ENCODE results near the gene SYNGAP1. TPM values are rescaled to one million over a fixed set of nuclear protein-coding genes. Genes with fewer than 3 reads are reported as not detected.

Gene SYNGAP1
- total RNA-seq, 2 donors from 2014 or later: 5.4 to 5.6 TPM

DNA sequence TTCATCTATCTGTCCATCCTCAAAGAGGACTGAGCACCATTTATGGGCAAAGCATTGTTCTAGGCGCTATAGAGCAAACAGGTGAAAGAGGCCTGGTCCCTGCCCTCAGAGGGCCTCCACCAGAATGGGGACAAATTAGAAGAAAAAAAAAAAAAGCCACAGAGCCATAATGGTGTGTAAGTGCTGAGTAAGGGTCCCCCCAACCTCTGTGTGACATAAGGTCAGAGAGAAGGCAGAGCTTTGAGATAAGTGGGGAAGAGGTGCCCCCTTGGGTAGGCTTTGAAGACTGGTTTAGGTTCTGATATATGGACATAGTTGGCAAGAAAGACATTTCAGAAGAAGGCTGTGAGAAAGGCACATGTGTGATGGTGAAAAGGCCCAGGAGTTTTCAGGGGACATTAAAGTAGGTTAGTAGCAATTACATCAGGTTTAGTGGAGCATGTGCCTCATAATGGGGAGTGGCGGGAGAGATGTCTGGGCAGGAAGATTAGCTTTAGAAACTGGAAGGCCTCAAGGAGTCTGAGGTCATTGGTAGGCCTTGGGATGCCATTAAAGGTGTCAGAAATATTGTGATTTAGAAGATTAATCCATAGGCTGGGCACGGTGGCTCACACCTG lies 19.2 kb downstream of the SYNGAP1 start:
- Histone ChIP-seq H3K4me1 (no peaks in the 10 kb centered on the region), H3K27me3 (no peaks in the 10 kb centered on the region), H3K9me3 (no peaks in the 10 kb centered on the region), H3K36me3 (replicated peaks in 1 of 2; ENCODE audit: insufficient read depth in 1 of 2, low read depth in 2 of 2) (no peaks in the 10 kb centered on the region), H3K4me3 (no peak overlapping the region), H3K27ac (no peak overlapping the region)
- DNase-seq: no peak
- intact Hi-C loops (cut with DNase I): no loop called here
- ATAC-seq: no peak
- WGBS, 2 donors: 84 to 85% methylated on average over 3 of the region's 3 CpGs
- TF ChIP-seq, protein P1, sequence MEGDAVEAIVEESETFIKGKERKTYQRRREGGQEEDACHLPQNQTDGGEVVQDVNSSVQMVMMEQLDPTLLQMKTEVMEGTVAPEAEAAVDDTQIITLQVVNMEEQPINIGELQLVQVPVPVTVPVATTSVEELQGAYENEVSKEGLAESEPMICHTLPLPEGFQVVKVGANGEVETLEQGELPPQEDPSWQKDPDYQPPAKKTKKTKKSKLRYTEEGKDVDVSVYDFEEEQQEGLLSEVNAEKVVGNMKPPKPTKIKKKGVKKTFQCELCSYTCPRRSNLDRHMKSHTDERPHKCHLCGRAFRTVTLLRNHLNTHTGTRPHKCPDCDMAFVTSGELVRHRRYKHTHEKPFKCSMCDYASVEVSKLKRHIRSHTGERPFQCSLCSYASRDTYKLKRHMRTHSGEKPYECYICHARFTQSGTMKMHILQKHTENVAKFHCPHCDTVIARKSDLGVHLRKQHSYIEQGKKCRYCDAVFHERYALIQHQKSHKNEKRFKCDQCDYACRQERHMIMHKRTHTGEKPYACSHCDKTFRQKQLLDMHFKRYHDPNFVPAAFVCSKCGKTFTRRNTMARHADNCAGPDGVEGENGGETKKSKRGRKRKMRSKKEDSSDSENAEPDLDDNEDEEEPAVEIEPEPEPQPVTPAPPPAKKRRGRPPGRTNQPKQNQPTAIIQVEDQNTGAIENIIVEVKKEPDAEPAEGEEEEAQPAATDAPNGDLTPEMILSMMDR (IDR thresholded peaks at IDR 0.05): no peak
- TF ChIP-seq POLR2A (IDR thresholded peaks at IDR 0.05): no peak

DNA sequence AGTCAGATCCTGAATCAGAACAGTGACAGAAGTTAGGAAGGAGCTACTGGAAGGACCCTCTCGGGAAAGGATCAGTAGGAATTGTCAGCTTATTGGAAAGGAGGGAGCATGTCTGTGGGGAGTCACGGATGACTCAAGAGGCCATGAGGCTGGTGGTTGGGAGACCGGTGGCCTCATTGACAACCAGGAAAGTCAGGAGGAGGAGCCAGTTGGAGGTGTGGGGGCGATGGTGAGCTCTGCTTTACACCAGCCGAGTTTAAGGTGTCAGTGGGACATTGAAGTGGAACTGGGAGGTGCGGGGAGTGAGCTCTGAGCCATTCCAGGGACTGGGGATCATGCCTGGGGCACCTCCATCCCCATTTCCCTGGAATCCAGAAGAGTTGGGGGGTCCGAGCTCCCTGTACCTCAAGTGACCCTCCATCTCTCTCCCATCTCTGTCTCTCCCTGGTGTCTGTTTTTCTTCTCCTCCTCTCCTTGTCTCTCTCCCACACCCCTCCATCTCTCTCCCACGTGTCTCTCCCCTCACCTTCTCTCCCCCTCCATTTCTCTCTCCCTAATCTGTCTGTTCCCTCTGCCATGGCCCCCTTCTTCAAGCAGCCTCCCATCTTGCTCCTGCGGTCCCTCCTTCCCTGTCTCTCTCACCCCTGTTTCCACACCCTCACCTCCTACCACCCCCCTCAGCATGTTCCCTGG lies 20.2 kb downstream of the SYNGAP1 start:
- no peaks in the 10 kb centered on the region for H3K36me3 ChIP-seq (replicated peaks in 1 of 2; ENCODE audit: insufficient read depth in 1 of 2, low read depth in 2 of 2)

DNA sequence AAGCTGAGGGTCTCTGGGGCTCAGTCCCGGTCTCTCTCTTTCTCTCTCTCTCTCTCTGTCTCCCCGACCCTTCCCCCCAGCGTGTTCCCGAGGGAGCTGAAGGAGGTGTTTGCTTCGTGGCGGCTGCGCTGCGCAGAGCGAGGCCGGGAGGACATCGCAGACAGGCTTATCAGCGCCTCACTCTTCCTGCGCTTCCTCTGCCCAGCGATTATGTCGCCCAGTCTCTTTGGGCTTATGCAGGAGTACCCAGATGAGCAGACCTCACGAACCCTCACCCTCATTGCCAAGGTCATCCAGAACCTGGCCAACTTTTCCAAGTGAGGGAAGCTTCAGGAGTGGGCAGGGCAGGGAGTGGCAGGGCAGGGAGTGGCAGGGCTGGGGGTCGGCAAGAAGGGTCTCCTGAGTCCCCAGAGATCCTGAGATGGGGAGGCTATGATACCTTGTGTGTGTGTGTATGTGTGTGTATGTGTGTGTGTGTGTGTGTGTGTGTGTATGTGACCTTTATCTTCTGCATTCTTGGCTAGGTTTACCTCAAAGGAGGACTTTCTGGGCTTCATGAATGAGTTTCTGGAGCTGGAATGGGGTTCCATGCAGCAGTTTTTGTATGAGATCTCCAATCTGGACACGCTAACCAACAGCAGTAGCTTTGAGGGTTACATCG lies 20.9 kb downstream of the SYNGAP1 start:
- H3K36me3 ChIP-seq (replicated peaks in 1 of 2; ENCODE audit: insufficient read depth in 1 of 2, low read depth in 2 of 2): no peaks in the 10 kb centered on the region
- WGBS, 2 donors: 78 to 83% methylated on average over 16 to 19 of the region's 19 CpGs
- ATAC-seq (no peak), DNase-seq (no peak)
- no peak for TF ChIP-seq POLR2A (IDR thresholded peaks at IDR 0.05)
- TF ChIP-seq, protein P1 (IDR thresholded peaks at IDR 0.05): no peak
- intact Hi-C loops (cut with DNase I): no loop called here
- H3K27ac ChIP-seq: no peak overlapping the region
- no peak overlapping the region for H3K4me3 ChIP-seq
- no peaks in the 10 kb centered on the region for H3K4me1 ChIP-seq
- H3K9me3 ChIP-seq: no peaks in the 10 kb centered on the region
- H3K27me3 ChIP-seq: no peaks in the 10 kb centered on the region

More for the DNA sequence above, 20.2 kb downstream of the SYNGAP1 start:
- ATAC-seq: no peak
- intact Hi-C loops (cut with DNase I): no loop called here
- Histone ChIP-seq H3K4me1 (no peaks in the 10 kb centered on the region), H3K9me3 (no peaks in the 10 kb centered on the region), H3K4me3 (no peak overlapping the region), H3K27me3 (no peaks in the 10 kb centered on the region), H3K27ac (no peak overlapping the region)
- TF ChIP-seq, protein P1 (IDR thresholded peaks at IDR 0.05): no peak
- no peak for TF ChIP-seq POLR2A (IDR thresholded peaks at IDR 0.05)
- WGBS, 2 donors: 69 to 70% methylated on average over 9 of the region's 9 CpGs
- DNase-seq: no peak

DNA sequence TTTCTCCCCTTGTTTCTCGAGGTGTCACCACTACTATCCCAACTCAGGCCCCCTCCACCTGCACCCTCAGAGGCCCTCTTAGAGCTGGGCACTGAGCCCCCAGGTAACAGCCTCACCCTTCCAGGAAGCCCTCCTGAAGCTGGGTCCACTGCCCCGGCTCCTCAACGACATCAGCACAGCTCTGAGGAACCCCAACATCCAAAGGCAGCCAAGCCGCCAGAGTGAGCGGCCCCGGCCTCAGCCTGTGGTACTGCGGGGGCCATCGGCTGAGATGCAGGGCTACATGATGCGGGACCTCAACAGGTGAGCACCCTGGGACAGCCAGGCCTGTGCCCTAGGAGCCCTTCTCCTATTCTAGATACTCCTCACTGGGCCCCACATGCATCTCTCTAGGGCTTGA lies 21.6 kb downstream of the SYNGAP1 start:
- Histone ChIP-seq H3K27ac (no peak overlapping the region), H3K27me3 (no peaks in the 10 kb centered on the region), H3K4me3 (no peak overlapping the region), H3K36me3 (replicated peaks in 1 of 2; ENCODE audit: insufficient read depth in 1 of 2, low read depth in 2 of 2) (no peaks in the 10 kb centered on the region), H3K9me3 (no peaks in the 10 kb centered on the region), H3K4me1 (no peaks in the 10 kb centered on the region)
- DNase-seq (no peak), ATAC-seq (no peak)
- intact Hi-C loops (cut with DNase I): no loop called here
- WGBS, 2 donors: 78 to 88% methylated on average over 1 to 8 of the region's 9 CpGs
- TF ChIP-seq, protein P1 (IDR thresholded peaks at IDR 0.05): no peak
- no peak for TF ChIP-seq POLR2A (IDR thresholded peaks at IDR 0.05)
